ENCODE data around the gene CENPA.

Gene CENPA

DNA sequence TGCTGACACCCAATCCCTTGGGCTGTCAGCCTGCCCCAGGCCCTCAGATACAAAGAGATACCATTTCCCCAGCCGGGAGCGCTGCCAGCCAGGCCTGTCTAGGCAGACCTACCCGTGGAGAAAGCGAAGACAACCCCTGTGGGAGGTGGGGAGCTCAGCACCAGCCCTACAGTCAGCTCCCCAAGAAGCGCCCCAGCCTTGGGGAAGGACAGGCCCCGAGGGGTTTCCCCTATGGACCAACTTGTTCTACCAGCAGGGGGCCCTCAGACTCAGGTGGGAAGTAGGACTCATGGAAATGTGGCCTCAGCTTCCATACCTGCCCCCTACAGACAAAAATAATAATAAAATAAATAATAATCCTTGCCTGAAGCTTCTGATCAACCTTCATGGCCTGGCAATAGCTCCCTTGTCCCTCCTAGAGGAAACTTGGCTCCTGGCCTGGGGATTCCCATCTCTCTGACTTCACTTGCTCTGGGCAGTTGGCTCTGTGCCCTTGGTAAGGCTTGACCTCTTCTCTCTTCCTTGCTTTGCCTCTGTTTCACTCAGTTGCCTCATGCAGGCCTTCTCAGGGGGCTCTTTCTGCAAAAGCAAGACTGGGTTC lies 14.8 kb upstream of the CENPA start:
- H3K9me3 ChIP-seq: no peaks in the 10 kb centered on the region
- no peaks in the 10 kb centered on the region for H3K27me3 ChIP-seq
- TF ChIP-seq, protein P1, sequence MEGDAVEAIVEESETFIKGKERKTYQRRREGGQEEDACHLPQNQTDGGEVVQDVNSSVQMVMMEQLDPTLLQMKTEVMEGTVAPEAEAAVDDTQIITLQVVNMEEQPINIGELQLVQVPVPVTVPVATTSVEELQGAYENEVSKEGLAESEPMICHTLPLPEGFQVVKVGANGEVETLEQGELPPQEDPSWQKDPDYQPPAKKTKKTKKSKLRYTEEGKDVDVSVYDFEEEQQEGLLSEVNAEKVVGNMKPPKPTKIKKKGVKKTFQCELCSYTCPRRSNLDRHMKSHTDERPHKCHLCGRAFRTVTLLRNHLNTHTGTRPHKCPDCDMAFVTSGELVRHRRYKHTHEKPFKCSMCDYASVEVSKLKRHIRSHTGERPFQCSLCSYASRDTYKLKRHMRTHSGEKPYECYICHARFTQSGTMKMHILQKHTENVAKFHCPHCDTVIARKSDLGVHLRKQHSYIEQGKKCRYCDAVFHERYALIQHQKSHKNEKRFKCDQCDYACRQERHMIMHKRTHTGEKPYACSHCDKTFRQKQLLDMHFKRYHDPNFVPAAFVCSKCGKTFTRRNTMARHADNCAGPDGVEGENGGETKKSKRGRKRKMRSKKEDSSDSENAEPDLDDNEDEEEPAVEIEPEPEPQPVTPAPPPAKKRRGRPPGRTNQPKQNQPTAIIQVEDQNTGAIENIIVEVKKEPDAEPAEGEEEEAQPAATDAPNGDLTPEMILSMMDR (IDR thresholded peaks at IDR 0.05; ENCODE audit: low read depth, low read length): peak; percentile 59
- DNase-seq: peak; percentile 81
- no peak overlapping the region for H3K4me3 ChIP-seq (ENCODE audit: low read depth, low read length)
- H3K36me3 ChIP-seq: peaks cover 20% of the 10 kb centered on the region
- H3K4me1 ChIP-seq: peaks cover 19% of the 10 kb centered on the region

DNA sequence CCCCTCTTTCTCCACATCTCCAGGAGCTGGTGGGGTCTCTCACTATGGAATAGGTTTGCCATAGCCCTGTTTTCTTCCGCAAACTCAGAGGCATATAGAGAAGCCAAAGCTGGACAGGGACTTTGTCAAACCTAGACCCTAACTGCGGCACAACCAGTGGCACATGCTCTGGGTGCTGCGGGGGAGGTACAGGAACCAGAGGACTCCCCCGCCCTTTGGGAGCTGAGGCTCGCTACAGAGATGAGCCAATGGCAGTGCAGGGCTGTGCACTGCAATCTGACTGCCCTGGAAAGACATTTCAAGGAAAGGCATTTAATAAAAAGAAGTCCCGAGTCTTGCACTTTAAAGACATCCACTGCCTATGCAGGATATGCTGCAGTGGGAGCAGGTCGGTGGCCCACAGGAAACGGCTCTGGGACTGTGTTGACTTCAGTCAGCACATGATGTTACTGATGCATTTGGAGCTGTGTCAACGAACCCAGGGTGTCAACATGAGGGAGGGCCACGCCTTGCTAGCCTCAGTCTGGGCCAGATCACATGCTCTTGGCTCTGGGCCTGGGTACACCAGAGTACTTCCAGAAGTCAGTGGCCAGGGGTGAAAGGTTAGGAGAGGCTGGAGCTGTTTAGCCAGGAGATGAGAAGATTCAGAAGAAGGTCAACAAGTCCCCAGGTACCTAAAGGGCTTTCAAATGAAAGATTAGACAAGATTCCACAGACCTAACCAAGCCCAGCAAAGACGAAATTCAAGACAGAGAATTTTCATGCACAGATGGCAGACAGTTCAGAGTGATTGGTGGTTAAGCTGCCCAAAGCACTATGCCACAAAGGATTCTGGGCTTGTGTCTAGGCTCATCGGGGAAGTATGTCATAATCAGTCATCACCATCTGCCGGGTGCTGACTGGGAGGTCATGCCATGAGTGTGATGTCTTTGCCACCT lies 13.5 kb upstream of the CENPA start:
- no peak for DNase-seq
- Histone ChIP-seq H3K9me3 (no peaks in the 10 kb centered on the region), H3K27me3 (no peaks in the 10 kb centered on the region), H3K4me3 (ENCODE audit: low read depth, low read length) (no peak overlapping the region), H3K4me1 (peaks cover 19% of the 10 kb centered on the region), H3K36me3 (peaks cover 29% of the 10 kb centered on the region)
- TF ChIP-seq, protein P1 (IDR thresholded peaks at IDR 0.05; ENCODE audit: low read depth, low read length): no peak

DNA sequence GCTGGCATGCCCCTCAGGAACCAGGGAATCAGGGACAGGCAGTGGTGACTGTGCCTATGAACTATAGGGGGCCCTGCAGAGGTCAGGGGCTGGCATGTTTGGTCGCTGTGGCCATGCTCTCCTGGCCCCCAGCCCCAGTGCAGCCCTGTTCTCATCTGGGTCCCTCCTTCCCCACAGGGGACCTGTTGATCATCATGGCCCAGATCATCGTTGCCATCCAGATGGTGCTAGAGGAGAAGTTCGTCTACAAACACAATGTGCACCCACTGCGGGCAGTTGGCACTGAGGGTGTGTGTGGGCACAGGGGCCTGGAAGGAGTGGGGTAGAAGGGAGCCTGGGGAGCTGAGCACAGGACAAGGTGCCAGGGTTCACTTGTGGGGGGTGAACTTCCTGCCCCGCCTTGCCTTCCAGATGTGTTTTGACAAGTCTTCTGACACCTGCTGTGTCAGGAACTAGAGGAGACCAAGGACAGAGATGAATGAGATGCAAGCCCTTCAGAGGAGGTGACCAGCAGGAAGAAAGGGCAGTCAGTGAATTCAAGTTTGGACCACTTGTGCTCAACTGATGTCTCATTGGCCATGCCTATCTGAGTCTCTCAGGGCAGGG lies 9.6 kb upstream of the CENPA start:
- Histone ChIP-seq H3K27me3 (no peaks in the 10 kb centered on the region), H3K36me3 (peaks cover 64% of the 10 kb centered on the region), H3K4me1 (peaks cover 12% of the 10 kb centered on the region), H3K4me3 (ENCODE audit: low read depth, low read length) (no peak overlapping the region), H3K9me3 (no peaks in the 10 kb centered on the region)
- DNase-seq: no peak
- TF ChIP-seq, protein P1 (IDR thresholded peaks at IDR 0.05; ENCODE audit: low read depth, low read length): no peak

DNA sequence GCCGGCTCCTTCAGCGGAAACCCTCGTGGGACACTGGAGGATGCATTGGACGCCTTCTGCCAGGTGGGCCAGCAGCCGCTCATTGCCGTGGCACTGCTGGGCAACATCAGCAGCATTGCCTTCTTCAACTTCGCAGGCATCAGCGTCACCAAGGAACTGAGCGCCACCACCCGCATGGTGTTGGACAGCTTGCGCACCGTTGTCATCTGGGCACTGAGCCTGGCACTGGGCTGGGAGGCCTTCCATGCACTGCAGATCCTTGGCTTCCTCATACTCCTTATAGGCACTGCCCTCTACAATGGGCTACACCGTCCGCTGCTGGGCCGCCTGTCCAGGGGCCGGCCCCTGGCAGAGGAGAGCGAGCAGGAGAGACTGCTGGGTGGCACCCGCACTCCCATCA lies 7.8 kb upstream of the CENPA start:
- no peaks in the 10 kb centered on the region; the same call in 1 of the 2 replicates for H3K4me1 ChIP-seq
- DNase-seq: no peak
- no peaks in the 10 kb centered on the region for H3K27me3 ChIP-seq
- H3K9me3 ChIP-seq: no peaks in the 10 kb centered on the region
- TF ChIP-seq, protein P1 (IDR thresholded peaks at IDR 0.05; ENCODE audit: low read depth, low read length): no peak
- peaks cover 59% of the 10 kb centered on the region for H3K36me3 ChIP-seq
- no peak overlapping the region for H3K4me3 ChIP-seq (ENCODE audit: low read depth, low read length)

DNA sequence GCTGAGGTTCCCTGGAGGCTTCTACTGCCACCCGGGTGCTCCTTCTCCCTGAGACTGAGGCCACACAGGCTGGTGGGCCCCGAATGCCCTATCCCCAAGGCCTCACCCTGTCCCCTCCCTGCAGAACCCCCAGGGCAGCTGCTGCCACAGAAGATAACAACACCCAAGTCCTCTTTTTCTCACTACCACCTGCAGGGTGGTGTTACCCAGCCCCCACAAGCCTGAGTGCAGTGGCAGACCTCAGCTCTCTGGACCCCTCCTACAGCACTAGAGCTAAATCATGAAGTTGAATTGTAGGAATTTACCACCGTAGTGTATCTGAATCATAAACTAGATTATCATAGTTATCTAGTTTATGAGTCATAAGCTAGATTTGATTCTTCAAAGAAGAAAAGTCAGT lies 7.3 kb upstream of the CENPA start:
- no peak for DNase-seq
- no peaks in the 10 kb centered on the region; the same call in 1 of the 2 replicates for H3K4me1 ChIP-seq
- no peak overlapping the region for H3K4me3 ChIP-seq (ENCODE audit: low read depth, low read length)
- H3K36me3 ChIP-seq: peaks cover 59% of the 10 kb centered on the region
- TF ChIP-seq, protein P1 (IDR thresholded peaks at IDR 0.05; ENCODE audit: low read depth, low read length): no peak
- H3K9me3 ChIP-seq: no peaks in the 10 kb centered on the region
- H3K27me3 ChIP-seq: no peaks in the 10 kb centered on the region

All from BE2C (cell line).